OCI-LY7 (cell line): ENCODE measurements around the gene UCHL1. TPM values are rescaled to one million over a fixed set of nuclear protein-coding genes. Genes with fewer than 3 reads are reported as not detected.

ENCODE experiments used
- BruUV-seq: library from RNA; stranded (reverse); fragments of 400-500 nt; replicated peaks from 2 replicates; lab custom pipeline; 2021; lab: Mats Ljungman, UMichigan
- CTCF ChIA-PET: fragments of 300-600 bp; sonication (Branson Sonifier 250); formaldehyde crosslinking; loops from one replicate; lab custom pipeline; 2022; ENCODE audit warnings: antibody characterized with exemption; ENCODE audit not compliant: unreplicated experiment; lab: Charles Lee
- POLR2A ChIA-PET: fragments of 300-600 bp; sonication (Branson Sonifier 250); formaldehyde crosslinking; loops from one replicate; lab custom pipeline; 2022; ENCODE audit warnings: antibody characterized with exemption; lab: Charles Lee
- DNase-seq: peaks from one replicate; pipeline ENCODE4 v3.0.0-alpha.2; 2015; ENCODE audit warnings: low spot score
- H2AFZ ChIP-seq: fragments of 200-600 bp; sonication (generic), shearing (Covaris generic); 2 replicates; pipeline ENCODE4 v1.6.1; 2014; ENCODE audit warnings: mild to moderate bottlenecking, antibody characterized with exemption, low read length, moderate library complexity
- H3K27ac ChIP-seq: fragments of 200-600 bp; sonication (generic); 2 replicates; pipeline ENCODE4 v1.5.1; 2014; ENCODE audit warnings: mixed run types, low read depth, mild to moderate bottlenecking, moderate library complexity, low read length, inconsistent platforms; ENCODE audit not compliant: poor library complexity, severe bottlenecking
- H3K36me3 ChIP-seq: fragments of 200-600 bp; sonication (generic); 2 replicates; pipeline ENCODE4 v1.6.1; 2014; ENCODE audit warnings: mild to moderate bottlenecking, antibody characterized with exemption, low read length, moderate library complexity, mixed read lengths; ENCODE audit not compliant: insufficient read depth
- H3K4me1 ChIP-seq: fragments of 200-600 bp; sonication (generic); 2 replicates; pipeline ENCODE4 v1.5.1; 2014; ENCODE audit warnings: mild to moderate bottlenecking, low read length; ENCODE audit not compliant: insufficient read depth, poor library complexity, severe bottlenecking
- H3K4me2 ChIP-seq: fragments of 200-600 bp; sonication (generic); 2 replicates; pipeline ENCODE4 v1.6.1; 2014; ENCODE audit warnings: mild to moderate bottlenecking, low read length
- H3K4me3 ChIP-seq: fragments of 200-600 bp; sonication (generic); 2 replicates; pipeline ENCODE4 v1.5.1; 2014; ENCODE audit warnings: mild to moderate bottlenecking, low read depth, low read length; ENCODE audit not compliant: poor library complexity, severe bottlenecking
- H3K79me2 ChIP-seq: fragments of 200-600 bp; sonication (generic); 2 replicates; pipeline ENCODE4 v1.6.1; 2016; ENCODE audit warnings: low read depth, mild to moderate bottlenecking, low read length, moderate library complexity, mixed read lengths; ENCODE audit not compliant: insufficient read depth
- H3K9me2 ChIP-seq: fragments of 200-600 bp; sonication (generic); 2 replicates; pipeline ENCODE4 v1.6.1; 2016; ENCODE audit warnings: mild to moderate bottlenecking, low read length, mixed read lengths; ENCODE audit not compliant: insufficient read depth
- H3K9me3 ChIP-seq: fragments of 200-600 bp; sonication (generic); 2 replicates; pipeline ENCODE4 v1.6.1; 2014; ENCODE audit warnings: mild to moderate bottlenecking, mixed run types, low read length, mixed read lengths
- H4K20me1 ChIP-seq: fragments of 200-600 bp; sonication (generic); 2 replicates; pipeline ENCODE4 v1.6.1; 2014; ENCODE audit warnings: mild to moderate bottlenecking, antibody characterized with exemption, low read length, moderate library complexity, mixed read lengths; ENCODE audit not compliant: insufficient read depth
- EZH2phosphoT487 ChIP-seq: fragments of 200-600 bp; sonication (generic); IDR thresholded peaks from 2 replicates; pipeline ENCODE4 v1.6.1; 2018; ENCODE audit warnings: low read depth, borderline replicate concordance, mild to moderate bottlenecking, mixed run types, antibody characterized with exemption, low read length, moderate library complexity, mixed read lengths
- intact Hi-C: fragments of 100-400 bp; cut with micrococcal nuclease; formaldehyde crosslinking; loops from one replicate; pipeline ENCODE4 v1.10.0; 2022; ENCODE audit not compliant: unreplicated experiment
- total RNA-seq, 2 experiments: library from RNA; depleted of rRNA in 1 of 2; stranded (reverse); fragments of >200 nt in 1 of 2; shearing (Covaris generic) in 1 of 2; gene quantifications; 2 replicates each; pipeline ENCODE4 v1.2.3, GENCODE V29; 2014 to 2022
- TF ChIP-seq, protein P1 (sequence below): fragments of 200-600 bp; sonication (generic); conservative IDR thresholded peaks from 2 replicates; pipeline ENCODE4 v1.5.1; 2014; ENCODE audit warnings: mild to moderate bottlenecking, antibody characterized with exemption, low read length, moderate library complexity, mixed read lengths

UCHL1 gene
- total RNA-seq, 2 experiments from 2014 or later = 430 to 432 TPM

DNA sequence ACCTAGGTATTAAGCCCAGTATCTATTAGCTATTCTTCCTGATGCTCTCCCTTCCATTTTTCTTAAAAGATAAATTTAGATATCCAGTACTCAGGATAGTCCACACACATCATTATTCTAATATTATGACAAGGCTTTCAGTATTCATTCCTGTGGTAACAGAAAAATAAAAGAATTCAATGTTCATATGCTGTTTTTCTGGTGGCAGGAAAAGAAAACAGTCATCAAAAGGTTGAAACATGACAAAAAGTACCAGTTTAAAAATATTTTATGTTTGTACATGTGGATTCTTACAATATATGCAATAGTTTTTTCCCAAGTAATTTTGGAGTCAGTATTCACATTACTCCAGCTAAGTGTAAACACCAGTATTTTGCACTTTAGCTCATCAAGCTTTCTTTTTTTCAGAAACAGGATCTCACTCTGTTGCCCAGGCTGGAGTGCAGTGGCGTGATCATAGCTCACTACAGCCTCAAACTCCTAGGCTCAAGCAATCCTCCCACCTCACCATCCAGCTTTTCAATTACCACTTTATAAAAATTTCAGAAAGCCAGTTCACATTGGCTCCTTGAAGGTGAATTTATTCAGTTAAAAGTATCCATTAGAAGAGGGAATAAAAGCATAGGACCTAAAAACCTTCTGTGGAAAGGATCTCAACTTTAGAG is 44.6 kb upstream of the UCHL1 start:
- peaks cover 66% of the 10 kb centered on the region for H3K79me2 ChIP-seq
- intact Hi-C loops = loop anchor here (1.0 to 10.0 kb wide), 4 partner anchors 80 to 1020 kb away; no protein-coding TSS in a partner anchor
- no peaks in the 10 kb centered on the region for H3K9me3 ChIP-seq
- no peak for DNase-seq
- TF ChIP-seq, protein P1, sequence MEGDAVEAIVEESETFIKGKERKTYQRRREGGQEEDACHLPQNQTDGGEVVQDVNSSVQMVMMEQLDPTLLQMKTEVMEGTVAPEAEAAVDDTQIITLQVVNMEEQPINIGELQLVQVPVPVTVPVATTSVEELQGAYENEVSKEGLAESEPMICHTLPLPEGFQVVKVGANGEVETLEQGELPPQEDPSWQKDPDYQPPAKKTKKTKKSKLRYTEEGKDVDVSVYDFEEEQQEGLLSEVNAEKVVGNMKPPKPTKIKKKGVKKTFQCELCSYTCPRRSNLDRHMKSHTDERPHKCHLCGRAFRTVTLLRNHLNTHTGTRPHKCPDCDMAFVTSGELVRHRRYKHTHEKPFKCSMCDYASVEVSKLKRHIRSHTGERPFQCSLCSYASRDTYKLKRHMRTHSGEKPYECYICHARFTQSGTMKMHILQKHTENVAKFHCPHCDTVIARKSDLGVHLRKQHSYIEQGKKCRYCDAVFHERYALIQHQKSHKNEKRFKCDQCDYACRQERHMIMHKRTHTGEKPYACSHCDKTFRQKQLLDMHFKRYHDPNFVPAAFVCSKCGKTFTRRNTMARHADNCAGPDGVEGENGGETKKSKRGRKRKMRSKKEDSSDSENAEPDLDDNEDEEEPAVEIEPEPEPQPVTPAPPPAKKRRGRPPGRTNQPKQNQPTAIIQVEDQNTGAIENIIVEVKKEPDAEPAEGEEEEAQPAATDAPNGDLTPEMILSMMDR = no peak
- TF ChIP-seq EZH2phosphoT487 = no peak
- no peaks in the 10 kb centered on the region for H3K36me3 ChIP-seq
- peak overlapping the region; percentile 6 for H3K27ac ChIP-seq
- BruUV-seq = no TSS peak
- H3K4me2 ChIP-seq = peak overlapping the region; percentile 96
- peaks cover 42% of the 10 kb centered on the region for H3K4me1 ChIP-seq
- no peak overlapping the region; the same call in 1 of the 2 replicates for H2AFZ ChIP-seq
- peaks cover 21% of the 10 kb centered on the region; the same call in 1 of the 2 replicates for H4K20me1 ChIP-seq
- H3K9me2 ChIP-seq = no peaks in the 10 kb centered on the region
- ChIA-PET POLR2A (interaction anchor here (0.6 to 3.1 kb wide), 15 partner anchors 8 to 751 kb away, joined by 3 to 19 read pairs (median 3); partner anchors contain the start of gene UCHL1), CTCF (interaction anchor here (0.6 to 1.0 kb wide), 2 partner anchors 284 to 287 kb away, joined by 3 read pairs; no protein-coding TSS in a partner anchor)
- peak overlapping the region; percentile 90 for H3K4me3 ChIP-seq

DNA sequence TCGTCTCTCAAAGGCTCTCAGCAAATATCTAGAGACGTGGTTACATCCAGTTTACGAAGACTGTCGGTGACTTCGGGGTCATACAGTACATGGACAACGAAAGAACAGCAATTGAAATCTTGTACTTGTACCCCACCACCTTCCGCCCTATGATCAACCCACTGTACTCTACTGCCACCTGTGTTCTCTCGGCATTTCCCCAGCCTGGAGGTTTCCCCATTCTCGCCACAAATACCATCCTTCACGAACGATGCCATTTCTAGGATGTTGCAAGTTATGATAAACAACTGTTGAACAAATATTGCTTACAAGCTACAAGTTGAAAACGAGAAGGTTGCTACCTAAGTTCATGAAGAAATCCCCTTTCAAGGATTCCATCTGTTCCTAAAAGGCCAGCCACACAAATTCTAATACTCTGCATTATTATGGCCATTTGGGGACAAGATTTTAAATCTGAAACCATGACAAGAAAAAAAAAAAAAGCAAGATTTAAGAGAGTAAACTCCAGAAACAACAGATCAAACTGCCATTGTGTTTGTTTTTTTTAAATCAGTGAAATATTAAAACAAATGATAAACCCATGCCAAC is 44.0 kb upstream of the UCHL1 start:
- TF ChIP-seq, protein P1 = peak; percentile 87
- no peak for TF ChIP-seq EZH2phosphoT487
- Histone ChIP-seq H3K4me1 (peaks cover 45% of the 10 kb centered on the region), H3K4me3 (peak overlapping the region; percentile 90), H3K36me3 (no peaks in the 10 kb centered on the region), H3K79me2 (peaks cover 60% of the 10 kb centered on the region), H2AFZ (no peak overlapping the region; the same call in 1 of the 2 replicates), H4K20me1 (peaks cover 21% of the 10 kb centered on the region; the same call in 1 of the 2 replicates), H3K4me2 (peak overlapping the region; percentile 96), H3K9me2 (no peaks in the 10 kb centered on the region), H3K9me3 (no peaks in the 10 kb centered on the region), H3K27ac (peak overlapping the region; percentile 69)
- ChIA-PET POLR2A (interaction anchor here (0.7 to 3.1 kb wide), 14 partner anchors 9 to 480 kb away, joined by 3 to 19 read pairs (median 4); partner anchors contain the start of gene UCHL1), CTCF (interaction anchor here (0.6 to 0.7 kb wide), 3 partner anchors 223 to 288 kb away, joined by 3 read pairs; no protein-coding TSS in a partner anchor)
- peak; percentile 83 for DNase-seq
- intact Hi-C loops = loop anchor here (1.0 to 10.0 kb wide), 4 partner anchors 80 to 1020 kb away; no protein-coding TSS in a partner anchor
- no TSS peak for BruUV-seq
